ENCODE results near the gene BRI3BP.
"Not testable (repeated sequence)": the region's sequence is repeated elsewhere in the genome, so short reads cannot be mapped to it uniquely, and the experiment has no call there.

BRI3BP gene

DNA sequence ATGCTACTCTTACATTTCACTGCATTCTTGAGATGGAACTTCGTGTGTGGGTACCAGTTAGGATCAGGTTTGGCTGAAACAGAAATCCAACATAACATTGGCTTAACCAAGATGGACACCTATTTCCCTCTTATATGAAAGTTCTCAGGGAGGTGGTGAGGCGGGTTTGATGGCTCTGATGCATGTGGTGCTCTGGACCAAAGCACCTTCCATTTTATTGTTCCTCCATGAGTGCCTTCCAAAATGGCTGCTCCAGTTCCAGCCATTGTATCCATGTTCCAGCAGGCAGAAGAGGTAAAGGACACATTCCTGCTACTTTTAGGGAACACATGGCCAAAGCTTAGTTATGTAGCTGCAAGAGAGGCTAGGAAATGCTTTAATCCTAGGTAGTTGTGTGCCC is 29.6 kb downstream of the BRI3BP start:
- Histone ChIP-seq H3K27me3 (ENCODE audit: insufficient read depth, insufficient read length) (no peaks in the 10 kb centered on the region), H3K4me1 (ENCODE audit: insufficient read depth, insufficient read length) (no peaks in the 10 kb centered on the region), H3K4me3 (ENCODE audit: insufficient read length, low read depth) (no peak overlapping the region), H3K9me3 (ENCODE audit: insufficient read depth, low read length) (no peaks in the 10 kb centered on the region), H3K9ac (ENCODE audit: insufficient read length, low read depth) (no peak overlapping the region), H3K36me3 (ENCODE audit: insufficient read depth, insufficient read length, low read length) (peaks cover 26% of the 10 kb centered on the region)
- TF ChIP-seq SUZ12 (IDR thresholded peaks at IDR 0.05; ENCODE audit: extremely low read depth, insufficient read depth, insufficient read length) (no peak), ZNF274 (IDR thresholded peaks at IDR 0.05; ENCODE audit: low read depth, low read length) (no peak)
- no peak for DNase-seq (ENCODE audit: low read depth, low spot score)

DNA sequence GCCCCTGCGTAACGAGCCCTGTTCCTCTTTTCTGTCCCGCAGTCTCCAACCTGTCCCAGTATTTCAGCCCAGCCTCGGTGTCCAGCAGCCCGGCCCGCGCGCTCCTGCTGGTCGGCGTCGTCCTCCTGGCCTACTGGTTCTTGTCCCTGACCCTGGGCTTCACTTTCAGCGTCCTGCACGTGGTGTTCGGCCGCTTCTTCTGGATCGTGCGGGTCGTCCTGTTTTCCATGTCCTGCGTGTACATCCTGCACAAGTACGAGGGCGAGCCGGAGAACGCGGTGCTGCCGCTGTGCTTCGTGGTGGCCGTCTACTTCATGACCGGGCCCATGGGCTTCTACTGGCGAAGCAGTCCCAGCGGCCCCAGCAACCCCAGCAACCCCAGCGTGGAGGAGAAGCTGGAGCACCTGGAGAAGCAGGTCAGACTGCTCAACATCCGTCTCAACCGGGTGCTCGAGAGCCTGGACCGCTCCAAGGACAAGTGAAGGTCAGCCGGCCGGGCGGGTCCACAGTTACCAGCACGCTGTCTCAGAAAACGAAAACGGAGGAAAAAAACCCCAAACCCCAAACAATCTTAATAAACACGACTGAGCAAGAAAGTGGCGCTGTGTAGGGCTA is 31.6 kb downstream of the BRI3BP start:
- Histone ChIP-seq H3K4me3 (ENCODE audit: insufficient read length, low read depth) (no peak overlapping the region), H3K27me3 (ENCODE audit: insufficient read depth, insufficient read length) (no peaks in the 10 kb centered on the region), H3K9me3 (ENCODE audit: insufficient read depth, low read length) (no peaks in the 10 kb centered on the region), H3K36me3 (ENCODE audit: insufficient read depth, insufficient read length, low read length) (peaks cover 26% of the 10 kb centered on the region), H3K9ac (ENCODE audit: insufficient read length, low read depth) (no peak overlapping the region), H3K4me1 (ENCODE audit: insufficient read depth, insufficient read length) (no peaks in the 10 kb centered on the region)
- no peak for TF ChIP-seq SUZ12 (IDR thresholded peaks at IDR 0.05; ENCODE audit: extremely low read depth, insufficient read depth, insufficient read length)
- TF ChIP-seq YY1 (IDR thresholded peaks at IDR 0.05; ENCODE audit: insufficient read depth, insufficient read length) = no peak
- TF ChIP-seq ZNF274 (IDR thresholded peaks at IDR 0.05; ENCODE audit: low read depth, low read length) = no peak
- no peak for DNase-seq (ENCODE audit: low read depth, low spot score)

GRCh38 chr12:125025606-125026235 is 32.3 kb downstream of the BRI3BP start:
- no peak for TF ChIP-seq YY1 (IDR thresholded peaks at IDR 0.05; ENCODE audit: insufficient read depth, insufficient read length)
- TF ChIP-seq SUZ12 (IDR thresholded peaks at IDR 0.05; ENCODE audit: extremely low read depth, insufficient read depth, insufficient read length) = no peak
- TF ChIP-seq ZNF274 (IDR thresholded peaks at IDR 0.05; ENCODE audit: low read depth, low read length) = no peak
- H3K36me3 ChIP-seq (ENCODE audit: insufficient read depth, insufficient read length, low read length) = peaks cover 26% of the 10 kb centered on the region
- H3K27me3 ChIP-seq (ENCODE audit: insufficient read depth, insufficient read length) = no peaks in the 10 kb centered on the region
- H3K4me1 ChIP-seq (ENCODE audit: insufficient read depth, insufficient read length) = no peaks in the 10 kb centered on the region
- H3K9me3 ChIP-seq (ENCODE audit: insufficient read depth, low read length) = no peaks in the 10 kb centered on the region
- H3K9ac ChIP-seq (ENCODE audit: insufficient read length, low read depth) = no peak overlapping the region
- no peak overlapping the region for H3K4me3 ChIP-seq (ENCODE audit: insufficient read length, low read depth)
- no peak for DNase-seq (ENCODE audit: low read depth, low spot score)

GRCh38 chr12:125028106-125028505 is 34.7 kb downstream of the BRI3BP start:
- peaks cover 21% of the 10 kb centered on the region for H3K36me3 ChIP-seq (ENCODE audit: insufficient read depth, insufficient read length, low read length)
- H3K4me1 ChIP-seq (ENCODE audit: insufficient read depth, insufficient read length) = no peaks in the 10 kb centered on the region
- H3K4me3 ChIP-seq (ENCODE audit: insufficient read length, low read depth) = no peak overlapping the region
- H3K9me3 ChIP-seq (ENCODE audit: insufficient read depth, low read length) = no peaks in the 10 kb centered on the region
- no peak for DNase-seq (ENCODE audit: low read depth, low spot score)
- H3K9ac ChIP-seq (ENCODE audit: insufficient read length, low read depth) = no peak overlapping the region
- no peaks in the 10 kb centered on the region for H3K27me3 ChIP-seq (ENCODE audit: insufficient read depth, insufficient read length)
- TF ChIP-seq YY1 (IDR thresholded peaks at IDR 0.05; ENCODE audit: insufficient read depth, insufficient read length) = no peak
- TF ChIP-seq SUZ12 (IDR thresholded peaks at IDR 0.05; ENCODE audit: extremely low read depth, insufficient read depth, insufficient read length) = no peak
- TF ChIP-seq ZNF274 (IDR thresholded peaks at IDR 0.05; ENCODE audit: low read depth, low read length) = no peak

DNA sequence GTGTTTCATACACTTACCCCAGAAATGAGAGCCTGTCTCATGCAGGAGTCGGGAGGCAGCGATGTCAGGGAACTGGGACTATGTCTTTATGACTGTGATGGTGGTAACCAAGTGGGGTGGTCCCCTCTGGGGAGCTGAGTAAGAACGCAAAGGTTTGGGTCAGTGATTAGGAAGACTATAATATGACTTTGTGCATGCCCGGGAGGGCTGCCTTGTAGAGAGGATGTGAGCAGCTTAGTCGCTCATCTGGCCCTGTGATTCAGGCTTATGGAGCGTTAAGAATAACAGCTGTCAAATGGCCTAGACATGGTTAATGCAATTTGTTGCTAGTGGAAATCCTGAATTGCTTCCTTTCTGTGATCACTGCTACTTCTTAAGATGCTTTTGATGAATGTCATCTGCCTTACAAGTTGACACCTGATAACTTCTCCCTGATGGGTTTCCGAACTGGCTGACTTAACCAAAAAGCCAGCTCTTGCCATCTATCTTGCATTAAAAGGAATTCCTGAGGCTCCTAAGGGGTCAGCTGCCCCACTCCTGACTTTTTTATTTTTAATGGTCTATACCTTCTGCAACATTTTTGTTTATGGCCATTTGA is 36.4 kb downstream of the BRI3BP start:
- Histone ChIP-seq H3K9me3 (ENCODE audit: insufficient read depth, low read length) (no peaks in the 10 kb centered on the region), H3K36me3 (ENCODE audit: insufficient read depth, insufficient read length, low read length) (peaks cover 19% of the 10 kb centered on the region), H3K9ac (ENCODE audit: insufficient read length, low read depth) (no peak overlapping the region), H3K4me1 (ENCODE audit: insufficient read depth, insufficient read length) (no peaks in the 10 kb centered on the region), H3K4me3 (ENCODE audit: insufficient read length, low read depth) (no peak overlapping the region), H3K27me3 (ENCODE audit: insufficient read depth, insufficient read length) (no peaks in the 10 kb centered on the region)
- TF ChIP-seq ZNF274 (IDR thresholded peaks at IDR 0.05; ENCODE audit: low read depth, low read length) (no peak), SUZ12 (IDR thresholded peaks at IDR 0.05; ENCODE audit: extremely low read depth, insufficient read depth, insufficient read length) (no peak), YY1 (IDR thresholded peaks at IDR 0.05; ENCODE audit: insufficient read depth, insufficient read length) (no peak)
- no peak for DNase-seq (ENCODE audit: low read depth, low spot score)

DNA sequence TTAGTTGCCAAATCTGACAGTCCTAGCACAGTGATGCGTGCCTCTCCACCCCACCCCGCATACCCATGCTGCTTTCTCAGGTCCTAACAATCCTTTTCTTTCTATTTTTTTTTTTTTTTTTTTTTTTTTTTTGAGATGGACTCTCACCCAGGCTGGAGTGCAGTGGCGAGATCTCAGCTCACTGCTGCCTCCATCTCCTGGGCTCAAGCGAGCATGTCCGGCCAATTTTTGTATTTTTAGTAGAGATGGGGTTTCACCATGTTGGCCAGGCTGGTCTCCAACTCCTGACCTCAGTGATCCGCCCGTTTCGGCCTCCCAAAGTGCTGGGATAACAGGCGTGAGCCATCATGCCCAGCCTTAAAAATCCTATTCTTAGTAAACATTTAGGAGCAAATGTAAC is 38.0 kb downstream of the BRI3BP start:
- not testable (repeated sequence) for H3K36me3 ChIP-seq (ENCODE audit: insufficient read depth, insufficient read length, low read length); H3K4me1 ChIP-seq (ENCODE audit: insufficient read depth, insufficient read length); H3K4me3 ChIP-seq (ENCODE audit: insufficient read length, low read depth); H3K9me3 ChIP-seq (ENCODE audit: insufficient read depth, low read length); H3K27me3 ChIP-seq (ENCODE audit: insufficient read depth, insufficient read length); DNase-seq (ENCODE audit: low read depth, low spot score); H3K9ac ChIP-seq (ENCODE audit: insufficient read length, low read depth)

DNA sequence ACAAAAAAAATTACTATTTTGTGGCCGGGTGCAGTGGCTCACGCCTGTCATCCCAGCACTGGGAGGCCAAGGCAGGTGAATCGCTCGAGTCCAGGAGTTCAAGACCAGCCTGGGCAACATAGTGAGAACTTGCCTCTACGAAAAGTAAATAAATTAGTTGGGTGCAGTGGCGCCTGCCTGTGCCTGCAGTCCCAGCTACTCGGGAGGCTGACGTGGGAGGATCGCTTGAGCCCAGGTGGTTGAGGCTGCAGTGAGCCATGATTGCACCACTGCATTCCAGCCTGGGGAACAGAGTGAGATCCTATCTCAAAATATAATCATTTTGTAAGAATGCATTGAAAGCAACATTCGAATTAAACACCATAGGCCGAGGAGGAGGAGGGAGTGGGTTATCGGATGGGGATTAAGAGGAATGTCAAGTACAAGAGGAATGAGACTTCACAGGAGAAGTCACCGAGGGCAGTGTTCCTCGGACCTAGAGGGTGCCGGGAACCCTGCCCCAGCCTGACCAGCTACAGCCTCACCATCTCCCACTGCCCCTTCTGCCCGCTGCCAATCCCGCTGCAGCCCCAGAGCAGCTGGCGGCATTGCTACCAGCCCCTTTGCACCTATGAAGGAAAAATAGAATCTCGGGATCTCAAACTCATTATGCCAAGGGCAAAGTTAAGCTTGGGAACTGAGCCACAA is 39.2 kb downstream of the BRI3BP start:
- TF ChIP-seq YY1 (IDR thresholded peaks at IDR 0.05; ENCODE audit: insufficient read depth, insufficient read length) = no peak
- no peak for TF ChIP-seq SUZ12 (IDR thresholded peaks at IDR 0.05; ENCODE audit: extremely low read depth, insufficient read depth, insufficient read length)
- no peak for TF ChIP-seq ZNF274 (IDR thresholded peaks at IDR 0.05; ENCODE audit: low read depth, low read length)
- Histone ChIP-seq H3K9ac (ENCODE audit: insufficient read length, low read depth) (no peak overlapping the region), H3K4me1 (ENCODE audit: insufficient read depth, insufficient read length) (no peaks in the 10 kb centered on the region), H3K9me3 (ENCODE audit: insufficient read depth, low read length) (no peaks in the 10 kb centered on the region), H3K36me3 (ENCODE audit: insufficient read depth, insufficient read length, low read length) (peaks cover 4% of the 10 kb centered on the region), H3K4me3 (ENCODE audit: insufficient read length, low read depth) (no peak overlapping the region), H3K27me3 (ENCODE audit: insufficient read depth, insufficient read length) (no peaks in the 10 kb centered on the region)
- no peak for DNase-seq (ENCODE audit: low read depth, low spot score)

Data from NT2/D1 (cell line).